DMS53 treated with DMSO at 0.1 percent for 48 hours (cell line): ENCODE data around the gene DNAI1.
A peak's percentile ranks its signal among the peaks of the same experiment; 100 is the strongest.

Source experiments
- DNase-seq: peaks from one replicate; lab custom pipeline; 2025; ENCODE audit not compliant: unreplicated experiment; lab: John Stamatoyannopoulos, UW

DNAI1 gene

GRCh38 chr9:34540827-34541226 lies 82.2 kb downstream of the DNAI1 start:
- DNase-seq: no peak

- DNase-seq: no peak
These were observed 82.9 kb downstream of the DNAI1 start for GRCh38 chr9:34541540-34541939.

GRCh38 chr9:34544035-34544434 lies 85.4 kb downstream of the DNAI1 start:
- DNase-seq: no peak

- DNase-seq: no peak
These were observed 86.9 kb downstream of the DNAI1 start for GRCh38 chr9:34545497-34545896.

GRCh38 chr9:34546102-34546833 lies 87.7 kb downstream of the DNAI1 start:
- no peak for DNase-seq

GRCh38 chr9:34546834-34547827 lies 88.5 kb downstream of the DNAI1 start:
- DNase-seq: peak; percentile 1

- DNase-seq: peak; percentile 41
These were observed 89.5 kb downstream of the DNAI1 start for GRCh38 chr9:34547960-34548611.

- DNase-seq: no peak
These were observed 90.8 kb downstream of the DNAI1 start for GRCh38 chr9:34549407-34549732.

- DNase-seq: no peak
These were observed 91.5 kb downstream of the DNAI1 start for GRCh38 chr9:34550016-34550680.

- DNase-seq: no peak
These were observed 92.2 kb downstream of the DNAI1 start for GRCh38 chr9:34550681-34551270.

GRCh38 chr9:34551751-34552605 lies 93.4 kb downstream of the DNAI1 start:
- DNase-seq: no peak

GRCh38 chr9:34552606-34552981 lies 94.0 kb downstream of the DNAI1 start:
- DNase-seq: no peak

- DNase-seq: no peak
These were observed 94.4 kb downstream of the DNAI1 start for GRCh38 chr9:34552986-34553385.

GRCh38 chr9:34553511-34554021 lies 95.0 kb downstream of the DNAI1 start:
- DNase-seq: no peak

- no peak for DNase-seq
These were observed 95.8 kb downstream of the DNAI1 start for GRCh38 chr9:34554211-34555001.

- no peak for DNase-seq
These were observed 96.4 kb downstream of the DNAI1 start for GRCh38 chr9:34555002-34555348.

GRCh38 chr9:34555500-34555899 lies 96.9 kb downstream of the DNAI1 start:
- DNase-seq: no peak

- DNase-seq: no peak
These were observed 97.4 kb downstream of the DNAI1 start for GRCh38 chr9:34555936-34556525.

GRCh38 chr9:34556949-34557348 lies 98.3 kb downstream of the DNAI1 start:
- DNase-seq: no peak
